Fibroblast of mammary gland (primary cell): ENCODE data around the gene LAMTOR3.

Experiments
- DNase-seq: peaks from one replicate; pipeline ENCODE4 v3.0.0-alpha.2; 2010; ENCODE audit warnings: low read depth
- H3K4me3 ChIP-seq: 2 replicates; pipeline ENCODE4 v1.5.1; 2011; ENCODE audit warnings: low read depth, mild to moderate bottlenecking, low read length, moderate library complexity; ENCODE audit not compliant: control insufficient read depth
- TF ChIP-seq, protein P1 (sequence below): conservative IDR thresholded peaks from 2 replicates; pipeline ENCODE4 v1.5.1; 2011; ENCODE audit warnings: low read depth, low read length, inconsistent platforms; ENCODE audit not compliant: control insufficient read depth, insufficient read depth

Gene LAMTOR3

GRCh38 chr4:99846891-99847290, 47.3 kb downstream of the LAMTOR3 start:
- no peak overlapping the region for H3K4me3 ChIP-seq
- TF ChIP-seq, protein P1, sequence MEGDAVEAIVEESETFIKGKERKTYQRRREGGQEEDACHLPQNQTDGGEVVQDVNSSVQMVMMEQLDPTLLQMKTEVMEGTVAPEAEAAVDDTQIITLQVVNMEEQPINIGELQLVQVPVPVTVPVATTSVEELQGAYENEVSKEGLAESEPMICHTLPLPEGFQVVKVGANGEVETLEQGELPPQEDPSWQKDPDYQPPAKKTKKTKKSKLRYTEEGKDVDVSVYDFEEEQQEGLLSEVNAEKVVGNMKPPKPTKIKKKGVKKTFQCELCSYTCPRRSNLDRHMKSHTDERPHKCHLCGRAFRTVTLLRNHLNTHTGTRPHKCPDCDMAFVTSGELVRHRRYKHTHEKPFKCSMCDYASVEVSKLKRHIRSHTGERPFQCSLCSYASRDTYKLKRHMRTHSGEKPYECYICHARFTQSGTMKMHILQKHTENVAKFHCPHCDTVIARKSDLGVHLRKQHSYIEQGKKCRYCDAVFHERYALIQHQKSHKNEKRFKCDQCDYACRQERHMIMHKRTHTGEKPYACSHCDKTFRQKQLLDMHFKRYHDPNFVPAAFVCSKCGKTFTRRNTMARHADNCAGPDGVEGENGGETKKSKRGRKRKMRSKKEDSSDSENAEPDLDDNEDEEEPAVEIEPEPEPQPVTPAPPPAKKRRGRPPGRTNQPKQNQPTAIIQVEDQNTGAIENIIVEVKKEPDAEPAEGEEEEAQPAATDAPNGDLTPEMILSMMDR: no peak
- DNase-seq: no peak

- TF ChIP-seq, protein P1: no peak
- no peak overlapping the region for H3K4me3 ChIP-seq
- no peak for DNase-seq
Measured at GRCh38 chr4:99845708-99846469, 48.3 kb downstream of the LAMTOR3 start.

DNA sequence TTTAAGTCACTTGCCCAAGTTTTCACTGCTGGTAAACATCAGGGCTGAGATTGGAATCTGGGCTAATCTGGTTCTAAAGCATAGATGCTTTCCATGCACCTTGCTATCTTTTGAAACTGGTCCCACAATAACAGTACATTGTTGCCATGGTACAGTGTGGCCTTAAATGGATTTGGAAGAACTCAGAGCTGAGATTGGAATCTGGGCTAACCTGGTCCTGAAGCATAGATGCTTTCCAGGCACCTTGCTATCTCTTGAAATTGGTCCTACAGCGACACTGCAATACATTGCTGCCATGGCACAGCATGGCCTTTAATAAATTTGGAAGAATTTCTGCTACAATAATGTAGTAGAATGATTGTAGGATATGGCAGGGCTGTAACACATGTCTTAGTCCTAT, 49.0 kb downstream of the LAMTOR3 start:
- no peak for DNase-seq
- H3K4me3 ChIP-seq: no peak overlapping the region
- TF ChIP-seq, protein P1: no peak

GRCh38 chr4:99844048-99844447, 50.2 kb downstream of the LAMTOR3 start:
- DNase-seq: no peak
- no peak overlapping the region for H3K4me3 ChIP-seq
- TF ChIP-seq, protein P1: no peak

- H3K4me3 ChIP-seq: no peak overlapping the region
- no peak for DNase-seq
- TF ChIP-seq, protein P1: no peak
Measured at GRCh38 chr4:99843413-99843812, 50.8 kb downstream of the LAMTOR3 start.

DNA sequence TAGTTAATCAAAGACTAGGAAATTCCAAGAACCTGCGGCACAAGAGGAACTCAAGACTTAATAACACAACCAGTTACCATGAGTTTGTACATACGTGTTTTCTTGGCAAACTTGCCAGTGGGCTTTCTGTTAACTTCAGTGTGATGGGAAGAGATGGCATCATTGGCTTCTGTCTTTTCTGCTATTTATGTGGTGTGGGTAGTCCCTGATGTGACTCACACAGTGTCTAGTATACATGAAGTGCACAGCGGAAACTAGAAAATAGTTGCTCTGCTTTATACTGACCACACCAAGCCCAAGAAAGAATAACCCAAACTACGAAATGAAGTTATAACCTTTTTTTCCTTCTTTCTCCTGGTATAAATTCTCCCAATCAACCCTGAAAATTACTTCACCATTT, 53.1 kb downstream of the LAMTOR3 start:
- no peak for DNase-seq
- TF ChIP-seq, protein P1: no peak

More for the DNA sequence above, 53.1 kb downstream of the LAMTOR3 start:
- no peak overlapping the region for H3K4me3 ChIP-seq
